Smooth muscle cell (in vitro differentiated cells): ENCODE measurements around the gene NFKBIB. TPM values are rescaled to one million over a fixed set of nuclear protein-coding genes. Genes with fewer than 3 reads are reported as not detected.
A peak's percentile ranks its signal among the peaks of the same experiment; 100 is the strongest.
"Not testable (repeated sequence)": the region's sequence is repeated elsewhere in the genome, so short reads cannot be mapped to it uniquely, and the experiment has no call there.

ENCODE experiments used
- DNase-seq: peaks from one replicate; lab custom pipeline; 2025; ENCODE audit not compliant: unreplicated experiment; lab: John Stamatoyannopoulos, UW
- H2AFZ ChIP-seq: fragments of 200-600 bp; sonication (generic); 2 replicates; pipeline ENCODE4 v1.6.0; 2016; ENCODE audit warnings: antibody characterized with exemption, low read depth, mild to moderate bottlenecking
- H3F3A ChIP-seq: fragments of 200-600 bp; sonication (generic); 2 replicates; pipeline ENCODE4 v1.6.0; 2017; ENCODE audit warnings: antibody characterized with exemption, low read depth
- H3K27ac ChIP-seq: fragments of 200-600 bp; sonication (generic); 2 replicates; pipeline ENCODE4 v1.5.1; 2016; ENCODE audit warnings: low read depth, mild to moderate bottlenecking
- H3K27me3 ChIP-seq: fragments of 200-600 bp; sonication (generic); 2 replicates; pipeline ENCODE4 v1.6.1; 2016; ENCODE audit warnings: low read depth, mild to moderate bottlenecking
- H3K36me3 ChIP-seq: fragments of 200-600 bp; sonication (generic); 2 replicates; pipeline ENCODE4 v1.5.1; 2016; ENCODE audit warnings: low read depth
- H3K4me1 ChIP-seq: fragments of 200-600 bp; sonication (generic); 2 replicates; pipeline ENCODE4 v1.5.1; 2016; ENCODE audit warnings: low read depth
- H3K4me2 ChIP-seq: fragments of 200-600 bp; sonication (generic); 2 replicates; pipeline ENCODE4 v1.6.0; 2016; ENCODE audit warnings: mild to moderate bottlenecking
- H3K4me3 ChIP-seq: fragments of 200-600 bp; sonication (generic); 2 replicates; pipeline ENCODE4 v1.5.1; 2016; ENCODE audit warnings: mild to moderate bottlenecking
- H3K79me2 ChIP-seq: fragments of 200-600 bp; sonication (generic); 2 replicates; pipeline ENCODE4 v1.6.0; 2016; ENCODE audit warnings: low read depth, mild to moderate bottlenecking
- H3K9ac ChIP-seq: fragments of 200-600 bp; sonication (generic); 2 replicates; pipeline ENCODE4 v1.6.0; 2016; ENCODE audit warnings: low read depth
- H3K9me3 ChIP-seq: fragments of 200-600 bp; sonication (generic); replicated peaks from 2 replicates; pipeline ENCODE4 v1.5.1; 2016; ENCODE audit warnings: low read depth
- H4K20me1 ChIP-seq: fragments of 200-600 bp; sonication (generic); 2 replicates; pipeline ENCODE4 v1.6.0; 2016; ENCODE audit warnings: low read depth
- WGBS: methylation state at CpG from one replicate; pipeline ENCODE4 v1.1.7; 2016; ENCODE audit warnings: low lambda C conversion rate; 5-methylcytosine and 5-hydroxymethylcytosine counted together
- polyA plus RNA-seq: library from polyadenylated mRNA; unstranded; fragments of >200 nt; fragmentation: Nextera tagmentation; extraction: Ambion mirVana; gene quantifications from 2 replicates; pipeline ENCODE4 v1.2.1, GENCODE V29; 2016
- total RNA-seq: library from RNA; depleted of rRNA; stranded (reverse); fragments of >200 nt; gene quantifications from 2 replicates; pipeline ENCODE4 v1.2.3, GENCODE V29; 2014
- TF ChIP-seq, protein P1 (sequence below): fragments of 200-600 bp; sonication (generic); IDR thresholded peaks from 2 replicates; pipeline ENCODE4 v1.5.1; 2017; ENCODE audit warnings: borderline replicate concordance, mild to moderate bottlenecking, antibody characterized with exemption; ENCODE audit not compliant: insufficient read depth, poor library complexity, severe bottlenecking

Gene NFKBIB
- total and polyA plus RNA-seq, 2 experiments from 2014 or later, result 10.9 to 19.2 TPM

DNA sequence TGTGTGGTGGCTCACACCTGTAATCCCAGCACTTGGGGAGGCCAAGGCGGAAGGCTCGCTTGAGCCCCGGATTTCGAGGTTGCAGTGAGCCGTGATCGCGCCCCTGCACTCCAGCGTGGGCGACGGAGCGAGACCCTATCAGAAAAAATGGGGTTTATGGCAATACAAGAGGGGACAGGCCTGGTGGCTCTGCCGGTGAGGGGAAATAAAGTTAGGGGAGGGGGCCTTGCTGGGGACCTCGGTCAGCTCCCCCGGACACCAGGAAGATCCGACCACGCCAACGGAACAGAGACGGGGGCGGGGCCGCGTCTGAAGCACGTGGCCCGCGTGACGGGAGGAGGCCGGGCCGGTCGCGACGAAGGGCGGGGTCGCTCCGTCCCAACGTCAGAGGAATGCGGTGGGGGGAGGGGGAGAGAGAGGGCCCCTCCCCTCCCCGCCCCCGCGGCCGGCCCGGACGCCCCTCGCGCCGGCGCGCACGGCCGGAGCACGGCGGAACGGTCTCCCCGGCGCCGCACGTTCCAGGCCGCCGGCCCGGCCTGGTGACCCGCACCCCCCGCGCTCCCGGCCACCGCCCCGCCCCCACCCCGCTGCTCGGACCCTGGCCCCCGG lies 48.0 kb upstream of the NFKBIB start:
- DNase-seq, result peak; percentile 78
- peak overlapping the region; percentile 98 for H3K4me2 ChIP-seq
- H3K36me3 ChIP-seq, result peaks cover 5% of the 10 kb centered on the region
- H3K9me3 ChIP-seq, result no peaks in the 10 kb centered on the region
- H3F3A ChIP-seq, result peaks cover 10% of the 10 kb centered on the region
- H3K9ac ChIP-seq, result peak overlapping the region; percentile 97
- peaks cover 16% of the 10 kb centered on the region for H3K4me1 ChIP-seq
- peaks cover 25% of the 10 kb centered on the region for H4K20me1 ChIP-seq
- H3K4me3 ChIP-seq, result peak overlapping the region; percentile 95
- TF ChIP-seq, protein P1, sequence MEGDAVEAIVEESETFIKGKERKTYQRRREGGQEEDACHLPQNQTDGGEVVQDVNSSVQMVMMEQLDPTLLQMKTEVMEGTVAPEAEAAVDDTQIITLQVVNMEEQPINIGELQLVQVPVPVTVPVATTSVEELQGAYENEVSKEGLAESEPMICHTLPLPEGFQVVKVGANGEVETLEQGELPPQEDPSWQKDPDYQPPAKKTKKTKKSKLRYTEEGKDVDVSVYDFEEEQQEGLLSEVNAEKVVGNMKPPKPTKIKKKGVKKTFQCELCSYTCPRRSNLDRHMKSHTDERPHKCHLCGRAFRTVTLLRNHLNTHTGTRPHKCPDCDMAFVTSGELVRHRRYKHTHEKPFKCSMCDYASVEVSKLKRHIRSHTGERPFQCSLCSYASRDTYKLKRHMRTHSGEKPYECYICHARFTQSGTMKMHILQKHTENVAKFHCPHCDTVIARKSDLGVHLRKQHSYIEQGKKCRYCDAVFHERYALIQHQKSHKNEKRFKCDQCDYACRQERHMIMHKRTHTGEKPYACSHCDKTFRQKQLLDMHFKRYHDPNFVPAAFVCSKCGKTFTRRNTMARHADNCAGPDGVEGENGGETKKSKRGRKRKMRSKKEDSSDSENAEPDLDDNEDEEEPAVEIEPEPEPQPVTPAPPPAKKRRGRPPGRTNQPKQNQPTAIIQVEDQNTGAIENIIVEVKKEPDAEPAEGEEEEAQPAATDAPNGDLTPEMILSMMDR, result no peak
- 10% methylated on average over 34 of the region's 67 CpGs for WGBS
- H3K79me2 ChIP-seq, result peaks cover 23% of the 10 kb centered on the region
- peak overlapping the region; percentile 98 for H3K27ac ChIP-seq
- no peak overlapping the region for H2AFZ ChIP-seq
- no peaks in the 10 kb centered on the region for H3K27me3 ChIP-seq

DNA sequence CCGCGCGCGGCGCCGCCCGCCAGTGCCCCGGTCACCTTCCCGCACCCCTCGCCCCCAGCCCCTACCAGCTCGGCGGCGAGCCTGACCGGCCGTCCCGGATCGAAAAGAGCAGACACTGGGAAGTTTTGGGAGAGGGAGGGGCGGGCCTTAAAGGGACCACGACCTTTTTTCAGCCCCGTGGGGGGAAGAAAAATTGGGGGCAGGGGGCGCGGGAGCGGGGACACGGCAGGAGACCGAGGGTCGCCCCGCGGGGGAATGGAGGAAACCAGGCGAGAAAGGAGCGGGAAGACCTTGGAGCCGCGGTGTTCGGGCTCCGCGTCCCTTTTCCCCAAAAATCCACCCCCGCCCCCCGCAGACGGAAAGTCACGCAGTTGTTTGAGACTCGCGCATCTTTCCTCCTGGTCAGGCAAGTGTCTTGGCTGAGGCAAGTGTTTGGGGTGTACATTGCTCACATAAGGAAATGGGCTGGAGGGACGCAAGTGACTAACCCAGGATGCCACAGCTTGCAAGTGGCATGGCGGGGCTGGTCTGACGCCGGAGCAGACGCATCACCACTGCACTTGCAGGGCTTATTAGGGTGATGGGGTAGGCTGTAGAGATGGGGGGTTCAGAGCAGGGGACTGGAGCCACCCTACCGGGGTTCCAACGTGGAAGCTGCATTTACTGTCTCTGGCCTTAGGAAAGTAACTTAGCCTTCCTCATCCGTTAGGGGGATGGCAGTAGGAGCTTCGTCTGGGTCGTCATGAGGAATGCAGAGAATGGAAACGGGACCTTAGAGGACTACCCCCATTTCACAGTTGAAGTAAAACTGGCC lies 47.3 kb upstream of the NFKBIB start:
- Histone ChIP-seq H3K36me3 (no peaks in the 10 kb centered on the region), H3K27ac (peak overlapping the region; percentile 98), H3K4me3 (peak overlapping the region; percentile 95), H3K9ac (peak overlapping the region; percentile 97), H3K4me1 (peaks cover 16% of the 10 kb centered on the region), H3K9me3 (no peaks in the 10 kb centered on the region), H3F3A (peaks cover 10% of the 10 kb centered on the region), H4K20me1 (peaks cover 18% of the 10 kb centered on the region), H2AFZ (no peak overlapping the region), H3K79me2 (peaks cover 16% of the 10 kb centered on the region), H3K27me3 (no peaks in the 10 kb centered on the region), H3K4me2 (peak overlapping the region; percentile 98)
- TF ChIP-seq, protein P1, result no peak
- WGBS, result 2% methylated on average over 46 of the region's 52 CpGs
- peak; percentile 62 for DNase-seq

DNA sequence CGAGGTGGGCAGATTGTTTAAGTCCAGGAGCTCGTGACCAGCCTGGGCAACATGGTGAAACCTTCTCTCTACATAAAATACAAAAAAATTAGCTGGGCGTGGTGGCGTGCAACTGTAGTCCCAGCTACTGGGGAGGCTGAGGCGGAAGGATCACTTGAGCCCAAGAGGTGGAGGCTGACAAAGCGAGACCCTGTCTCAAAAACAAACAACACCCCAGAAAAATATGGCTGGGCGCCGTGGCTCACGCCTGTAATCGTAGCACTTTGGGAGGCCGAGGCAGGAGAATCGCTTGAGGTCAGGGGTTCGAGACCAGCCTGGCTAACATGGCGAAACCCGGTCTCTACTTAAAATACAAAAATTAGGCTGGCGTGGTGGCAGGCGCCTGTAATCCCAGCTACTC lies 46.6 kb upstream of the NFKBIB start:
- Histone ChIP-seq H3K9ac (peak overlapping the region; percentile 97), H4K20me1 (peaks cover 10% of the 10 kb centered on the region), H3F3A (peaks cover 10% of the 10 kb centered on the region), H3K27ac (peak overlapping the region; percentile 98), H3K4me1 (peaks cover 9% of the 10 kb centered on the region), H3K79me2 (peaks cover 8% of the 10 kb centered on the region), H3K27me3 (no peaks in the 10 kb centered on the region), H3K9me3 (no peaks in the 10 kb centered on the region), H3K4me2 (peak overlapping the region; percentile 98), H2AFZ (no peak overlapping the region), H3K4me3 (peak overlapping the region; percentile 95), H3K36me3 (no peaks in the 10 kb centered on the region)
- TF ChIP-seq, protein P1, result no peak
- no peak for DNase-seq
- WGBS, result 94% methylated on average over 17 of the region's 17 CpGs

DNA sequence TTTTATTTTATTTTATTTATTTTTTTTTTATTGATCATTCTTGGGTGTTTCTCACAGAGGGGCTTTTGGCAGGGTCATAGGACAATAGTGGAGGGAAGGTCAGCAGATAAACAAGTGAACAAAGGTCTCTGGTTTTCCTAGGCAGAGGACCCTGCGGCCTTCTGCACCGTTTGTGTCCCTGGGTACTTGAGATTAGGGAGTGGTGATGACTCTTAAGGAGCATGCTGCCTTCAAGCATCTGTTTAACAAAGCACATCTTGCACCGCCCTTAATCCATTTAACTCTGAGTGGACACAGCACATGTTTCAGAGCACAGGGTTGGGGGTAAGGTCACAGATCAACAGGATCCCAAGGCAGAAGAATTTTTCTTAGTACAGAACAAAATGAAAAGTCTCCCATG lies 44.8 kb upstream of the NFKBIB start:
- H3K9me3 ChIP-seq, H3F3A ChIP-seq, H3K36me3 ChIP-seq, H3K27ac ChIP-seq, H4K20me1 ChIP-seq, H3K79me2 ChIP-seq, H3K9ac ChIP-seq, H3K4me2 ChIP-seq, H2AFZ ChIP-seq, H3K4me3 ChIP-seq, DNase-seq, H3K27me3 ChIP-seq: not testable (repeated sequence)
- H3K4me1 ChIP-seq, result peaks cover 11% of the 10 kb centered on the region
- WGBS, result 90% methylated on average over 3 of the region's 3 CpGs

DNA sequence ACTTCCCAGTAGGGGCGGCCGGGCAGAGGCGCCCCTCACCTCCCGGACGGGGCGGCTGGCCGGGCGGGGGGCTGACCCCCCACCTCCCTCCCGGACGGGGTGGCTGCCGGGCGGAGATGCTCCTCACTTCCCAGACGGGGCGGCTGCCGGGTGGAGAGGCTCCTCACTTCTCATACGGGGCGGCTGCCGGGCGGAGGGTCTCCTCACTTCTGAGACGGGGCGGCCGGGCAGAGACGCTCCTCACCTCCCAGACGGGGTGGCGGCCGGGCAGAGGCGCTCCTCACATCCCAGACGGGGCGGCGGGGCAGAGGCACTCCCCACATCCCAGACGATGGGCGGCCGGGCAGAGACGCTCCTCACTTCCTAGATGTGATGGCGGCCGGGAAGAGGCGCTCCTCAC lies 44.0 kb upstream of the NFKBIB start:
- WGBS, result 92% methylated on average over 21 of the region's 37 CpGs
- not testable (repeated sequence) for H3K9me3 ChIP-seq

More for the DNA sequence above, 44.0 kb upstream of the NFKBIB start:
- not testable (repeated sequence) for H2AFZ ChIP-seq, H3K36me3 ChIP-seq, H3K9ac ChIP-seq, H3F3A ChIP-seq, H3K4me2 ChIP-seq, H3K27me3 ChIP-seq, DNase-seq, H3K4me3 ChIP-seq, H4K20me1 ChIP-seq, H3K27ac ChIP-seq, H3K79me2 ChIP-seq
- peaks cover 16% of the 10 kb centered on the region for H3K4me1 ChIP-seq
